ENCODE measurements around the gene PIK3R6.

Gene PIK3R6

DNA sequence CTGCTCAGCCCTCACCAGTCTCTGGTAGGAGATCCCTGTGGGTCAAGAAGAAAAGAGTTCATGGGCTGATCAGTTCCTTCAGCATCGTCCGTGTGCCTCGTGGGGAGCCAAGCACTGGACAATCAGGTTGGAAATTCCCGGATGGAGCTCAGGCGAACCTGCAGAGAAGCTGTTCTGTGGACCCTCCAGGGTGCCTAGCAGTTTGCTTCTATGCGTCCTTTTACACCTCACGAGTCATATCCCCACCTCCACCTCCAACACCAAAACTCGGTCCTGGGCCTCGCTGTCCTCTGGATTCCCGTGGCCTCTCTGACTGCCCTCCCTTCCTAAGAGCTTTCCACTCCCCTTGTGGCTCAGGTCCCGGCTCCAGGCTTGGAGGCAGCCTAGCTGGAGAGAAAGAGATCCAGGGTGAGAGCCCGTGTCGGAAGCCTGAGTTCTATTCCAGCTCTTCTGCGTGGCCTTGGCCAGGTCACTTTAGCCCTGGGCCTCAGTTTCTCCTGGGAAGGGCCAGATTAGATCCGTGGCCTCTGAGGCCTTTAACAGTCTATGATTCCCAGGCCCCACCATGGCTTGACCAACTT is 26.2 kb upstream of the PIK3R6 start:
- DNase-seq, result no peak

GRCh38 chr17:8893059-8893458 is 25.6 kb upstream of the PIK3R6 start:
- DNase-seq, result no peak

- peak in 1 of 5 donors; percentile 68 for DNase-seq
Measured at GRCh38 chr17:8892338-8892690, 24.8 kb upstream of the PIK3R6 start.

DNA sequence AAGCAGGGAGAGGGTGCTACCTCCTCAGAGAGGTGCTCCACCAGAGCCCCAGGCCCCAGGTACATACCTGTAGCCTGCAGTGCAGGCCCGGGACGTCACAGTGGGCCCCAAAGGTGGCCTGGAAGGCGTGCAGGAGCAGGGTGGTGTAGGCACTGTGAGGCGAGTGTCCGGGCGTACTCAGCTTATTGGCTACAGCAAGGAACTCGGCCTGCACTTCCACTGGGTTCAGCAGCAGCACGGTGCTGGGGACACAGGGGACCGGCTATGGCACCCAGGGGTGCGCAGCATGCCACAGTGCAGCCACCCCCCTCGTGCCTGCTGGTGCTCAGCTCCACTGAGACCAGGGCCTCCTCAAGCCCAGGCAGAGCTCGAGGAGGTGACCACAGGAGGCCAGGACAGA is 23.2 kb upstream of the PIK3R6 start:
- DNase-seq, result no peak

DNA sequence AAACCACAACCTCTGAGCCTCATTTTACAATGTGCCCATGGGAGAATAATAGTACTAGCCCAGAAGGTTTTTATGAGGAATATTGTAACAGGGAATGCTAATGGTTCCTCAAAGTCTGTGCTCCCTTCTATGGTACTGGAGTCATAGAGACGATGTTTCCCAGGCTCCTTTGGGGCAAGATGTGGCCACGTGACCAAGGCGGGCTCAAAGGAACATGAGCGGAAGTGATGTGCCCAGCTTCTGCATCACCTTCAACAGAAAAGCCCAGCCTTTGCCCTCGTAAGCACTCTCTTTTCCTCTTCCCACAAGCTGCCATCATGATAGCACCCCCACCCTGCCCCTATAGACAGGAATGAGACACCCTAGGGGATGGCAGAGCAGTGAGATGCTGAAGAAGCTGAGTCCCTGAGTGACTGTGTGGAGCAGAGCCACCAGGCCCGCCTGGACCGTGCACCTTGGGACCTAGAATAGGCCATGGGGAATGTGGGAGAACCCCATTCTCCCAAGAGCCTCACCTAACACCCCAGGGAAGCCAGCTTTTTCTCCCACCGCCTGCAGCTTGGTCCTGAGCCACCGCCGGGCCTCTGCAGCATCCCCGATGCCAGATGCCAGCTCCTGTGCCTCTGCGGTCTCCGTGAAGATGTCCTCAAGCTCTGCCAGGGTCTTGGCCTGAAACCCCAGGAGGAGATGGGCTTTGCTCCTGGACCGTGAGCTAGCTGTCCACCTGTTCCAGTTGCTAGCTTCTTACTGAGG is 22.2 kb upstream of the PIK3R6 start:
- no peak for DNase-seq

- no peak for DNase-seq
Measured at GRCh38 chr17:8888704-8889302, 21.3 kb upstream of the PIK3R6 start.

- no peak for DNase-seq
Measured at GRCh38 chr17:8887834-8888703, 20.6 kb upstream of the PIK3R6 start.

- no peak for DNase-seq
Measured at GRCh38 chr17:8887301-8887700, 19.8 kb upstream of the PIK3R6 start.

DNA sequence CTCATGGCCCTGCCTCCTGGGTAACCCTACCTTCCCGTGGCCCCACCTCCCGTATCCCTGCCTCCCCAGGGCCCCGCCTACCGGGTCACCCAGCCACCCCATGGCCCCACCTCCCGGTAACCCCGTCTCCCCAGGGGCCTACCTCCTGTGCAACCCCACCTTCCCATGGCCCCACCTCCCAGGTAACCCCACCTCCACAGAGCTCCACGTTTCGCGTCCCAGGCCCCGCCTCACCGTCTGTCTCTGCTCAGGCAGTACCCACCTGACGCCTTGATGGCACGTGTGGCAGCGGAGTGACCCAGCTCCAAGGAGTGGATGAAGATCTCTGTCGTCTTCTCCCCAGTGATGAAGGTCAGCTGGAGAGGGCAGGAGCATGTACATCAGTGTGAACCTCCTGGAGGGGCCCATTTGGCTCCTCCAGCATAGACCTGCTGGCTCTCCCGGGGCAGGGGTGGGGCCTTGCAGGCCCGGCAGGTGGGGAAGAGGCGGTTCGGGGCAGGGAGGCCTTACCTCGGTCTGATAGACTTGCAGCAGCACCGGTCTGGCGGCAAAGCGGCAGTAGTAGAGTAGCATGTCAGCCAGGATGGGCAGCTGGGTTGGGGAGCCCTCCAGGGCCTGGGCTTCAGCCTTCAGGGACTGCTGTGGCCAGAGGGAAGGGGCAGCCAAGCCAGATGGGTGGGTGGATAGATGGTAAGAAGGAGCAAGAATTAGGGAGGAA is 18.7 kb upstream of the PIK3R6 start:
- peak in 1 of 5 donors; percentile 32 for DNase-seq

DNA sequence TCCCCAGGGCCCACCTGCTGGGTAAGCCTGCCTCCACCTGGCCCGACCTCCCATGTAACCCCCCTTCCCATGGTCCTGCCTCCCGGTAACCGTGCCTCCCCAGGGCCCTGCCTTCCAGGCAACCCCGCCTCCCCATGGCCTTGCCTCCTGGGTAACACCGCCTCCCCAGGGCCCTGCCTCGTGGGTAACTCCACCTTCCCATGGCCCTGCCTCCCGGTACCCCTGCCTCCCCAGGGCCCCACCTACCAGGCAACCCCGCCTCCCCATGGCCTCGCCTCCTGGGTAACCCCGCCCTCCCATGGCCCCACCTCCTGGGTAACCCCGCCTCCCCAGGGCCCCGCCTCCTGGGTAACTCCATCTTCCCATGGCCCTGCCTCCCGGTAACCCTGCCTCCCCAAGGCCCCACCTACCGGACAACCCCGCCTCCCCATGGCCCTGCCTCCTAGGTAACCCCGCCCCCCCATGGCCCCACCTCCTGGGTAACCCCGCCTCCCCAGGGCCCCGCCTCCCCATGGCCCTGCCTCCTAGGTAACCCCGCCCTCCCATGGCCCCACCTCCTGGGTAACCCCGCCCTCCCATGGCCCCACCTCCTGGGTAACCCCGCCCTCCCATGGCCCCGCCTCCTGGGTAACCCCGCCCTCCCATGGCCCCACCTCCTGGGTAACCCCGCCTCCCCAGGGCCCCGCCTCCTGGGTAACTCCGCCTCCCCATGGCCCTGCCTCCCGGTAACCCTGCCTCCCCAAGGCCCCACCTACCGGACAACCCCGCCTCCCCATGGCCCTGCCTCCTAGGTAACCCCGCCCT is 17.9 kb upstream of the PIK3R6 start:
- DNase-seq, result peak; percentile 21 to 75 (median 63)

GRCh38 chr17:8884336-8884990 is 17.0 kb upstream of the PIK3R6 start:
- no peak for DNase-seq

DNA sequence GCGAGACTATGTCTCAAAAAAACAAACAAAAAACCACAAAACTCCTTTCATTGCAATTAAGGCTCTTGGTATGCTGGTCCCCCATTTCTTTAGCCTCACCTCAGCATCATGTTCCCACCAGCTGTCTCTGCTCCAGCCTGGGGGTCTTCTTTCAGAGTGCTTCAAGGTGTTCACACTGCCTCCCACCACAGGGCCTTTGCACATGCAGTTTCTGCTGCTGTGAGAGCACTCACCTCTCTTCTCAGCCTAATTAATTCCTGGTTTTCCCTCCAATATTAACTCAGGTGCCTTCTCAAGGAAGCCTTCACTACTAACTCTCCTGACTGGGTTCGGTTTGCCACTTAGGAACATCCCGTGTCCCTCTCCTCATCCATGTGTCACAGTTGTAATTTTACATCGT is 15.9 kb upstream of the PIK3R6 start:
- no peak for DNase-seq

- DNase-seq, result no peak
Measured at GRCh38 chr17:8881606-8882005, 14.1 kb upstream of the PIK3R6 start.

DNA sequence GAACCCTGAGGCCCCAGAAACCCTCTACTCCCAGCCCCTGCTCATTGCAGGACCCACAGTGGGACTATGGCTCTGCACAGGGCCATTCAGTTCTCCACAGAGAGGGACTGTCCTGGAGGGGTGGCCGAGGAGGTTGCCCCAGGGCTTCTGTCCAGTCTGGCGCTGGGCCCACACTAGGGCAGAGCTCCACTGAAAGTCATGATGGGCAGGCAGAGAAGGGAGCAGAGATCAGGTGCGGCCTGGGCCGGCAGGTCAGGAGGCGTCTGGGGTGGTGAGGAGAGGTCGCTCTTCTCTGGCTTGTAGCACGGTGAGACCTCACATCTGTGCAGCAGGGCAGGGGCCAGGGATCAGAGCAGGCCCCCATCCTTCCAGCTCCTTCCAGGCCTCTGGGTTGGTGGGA is 13.0 kb upstream of the PIK3R6 start:
- no peak for DNase-seq

DNA sequence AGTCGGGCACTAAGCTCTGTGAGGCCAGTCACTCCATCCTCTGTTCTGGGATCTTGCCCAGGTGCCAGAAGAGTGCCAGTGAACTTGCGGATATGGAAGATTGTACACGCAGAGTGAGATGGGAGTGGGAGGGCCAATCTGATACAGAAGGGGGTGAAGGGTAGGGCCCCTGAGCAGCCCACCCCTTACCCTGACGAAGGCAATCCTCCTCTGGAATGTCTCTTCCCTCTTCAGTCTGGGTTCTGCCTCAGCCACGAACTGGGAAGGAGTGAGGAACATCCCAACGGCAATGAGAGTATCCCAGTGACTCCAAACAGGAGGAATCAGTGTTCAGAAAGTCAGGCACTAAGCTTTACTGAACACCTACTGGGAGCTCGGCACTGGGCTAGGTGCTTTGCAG is 11.9 kb upstream of the PIK3R6 start:
- DNase-seq, result no peak

- DNase-seq, result no peak
Measured at GRCh38 chr17:8877984-8878383, 10.5 kb upstream of the PIK3R6 start.

GRCh38 chr17:8875957-8876356 is 8.5 kb upstream of the PIK3R6 start:
- no peak for DNase-seq

GRCh38 chr17:8875436-8875835 is 8.0 kb upstream of the PIK3R6 start:
- no peak for DNase-seq

GRCh38 chr17:8873801-8874715 is 6.6 kb upstream of the PIK3R6 start:
- no peak for DNase-seq
